NCI-H2227 (cell line): ENCODE results near the gene MAPKAPK3.

ENCODE experiments used
- DNase-seq: peaks from one replicate; lab custom pipeline; 2025; ENCODE audit not compliant: unreplicated experiment; lab: John Stamatoyannopoulos, UW

MAPKAPK3 gene

DNA sequence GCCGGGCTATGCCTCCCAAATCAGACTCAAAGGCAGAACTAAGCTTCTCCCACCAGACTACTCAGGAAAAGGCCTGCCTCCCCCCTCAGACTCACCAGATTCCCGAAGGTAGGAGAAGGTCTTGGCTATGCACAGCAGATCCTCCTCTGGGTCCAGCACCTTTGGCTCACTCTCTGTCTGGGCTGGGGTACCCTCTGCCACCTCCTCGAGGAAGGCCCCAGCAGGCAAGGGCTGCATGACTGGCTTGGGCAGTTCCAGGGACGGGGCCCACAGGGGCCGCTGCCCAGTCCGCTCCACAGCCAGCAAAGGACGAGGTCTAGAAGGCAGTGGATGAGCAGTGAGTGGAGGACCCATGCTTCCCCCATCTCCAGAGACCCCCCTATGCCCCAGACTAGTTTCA is 8.7 kb upstream of the MAPKAPK3 start:
- no peak for DNase-seq

DNA sequence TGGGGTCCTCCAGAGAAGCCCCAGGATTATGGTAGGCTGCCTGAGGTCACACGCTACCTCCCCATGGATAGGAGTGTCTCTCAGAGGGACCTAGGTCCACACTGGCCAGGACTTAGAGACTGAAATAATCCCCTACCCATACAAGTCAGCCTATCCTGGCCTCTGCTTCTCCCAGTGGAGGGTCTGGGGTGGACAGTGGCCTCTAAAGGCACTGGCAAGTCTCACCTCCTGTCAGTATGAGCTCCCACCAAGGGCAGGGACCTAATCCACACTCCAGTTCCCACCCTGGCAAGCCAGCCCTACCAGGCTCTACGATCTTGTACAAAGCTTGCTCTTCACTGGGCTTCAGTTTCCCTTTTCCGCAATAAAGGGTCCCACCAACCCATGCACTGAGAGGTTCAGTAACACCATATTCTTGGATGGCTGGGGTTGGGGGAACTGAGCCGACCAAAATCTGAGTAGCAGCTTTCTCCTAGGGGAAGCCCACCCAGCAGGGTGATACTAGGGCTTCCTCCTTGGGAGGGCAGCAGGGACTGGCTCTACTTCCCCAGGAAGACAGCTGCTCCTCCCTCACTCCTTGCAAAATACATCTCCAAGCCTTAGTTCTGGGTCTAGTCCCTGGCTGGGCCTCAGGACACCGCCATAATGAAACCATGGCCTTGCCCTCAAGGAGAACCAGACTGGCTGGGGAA is 7.7 kb upstream of the MAPKAPK3 start:
- no peak for DNase-seq

DNA sequence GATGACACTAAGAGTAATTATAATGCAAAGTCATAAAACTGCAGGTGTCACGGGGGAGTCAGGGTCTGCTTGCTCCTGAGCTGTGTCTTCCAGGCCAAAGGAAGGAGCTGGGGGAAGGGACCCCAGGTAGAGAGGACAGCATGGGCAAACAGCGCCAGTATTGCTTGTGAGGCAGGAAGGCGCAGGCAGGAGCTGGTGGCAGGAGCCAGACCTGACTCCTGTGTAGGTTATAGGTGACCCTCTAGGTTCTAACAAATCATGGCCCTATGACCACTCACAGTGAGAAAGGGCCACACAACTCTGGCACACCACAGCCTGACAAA is 7.2 kb upstream of the MAPKAPK3 start:
- DNase-seq, result no peak

- no peak for DNase-seq
Measured at GRCh38 chr3:50610181-50610971, 6.6 kb upstream of the MAPKAPK3 start.

- DNase-seq, result no peak
Measured at GRCh38 chr3:50610992-50611463, 5.9 kb upstream of the MAPKAPK3 start.

DNA sequence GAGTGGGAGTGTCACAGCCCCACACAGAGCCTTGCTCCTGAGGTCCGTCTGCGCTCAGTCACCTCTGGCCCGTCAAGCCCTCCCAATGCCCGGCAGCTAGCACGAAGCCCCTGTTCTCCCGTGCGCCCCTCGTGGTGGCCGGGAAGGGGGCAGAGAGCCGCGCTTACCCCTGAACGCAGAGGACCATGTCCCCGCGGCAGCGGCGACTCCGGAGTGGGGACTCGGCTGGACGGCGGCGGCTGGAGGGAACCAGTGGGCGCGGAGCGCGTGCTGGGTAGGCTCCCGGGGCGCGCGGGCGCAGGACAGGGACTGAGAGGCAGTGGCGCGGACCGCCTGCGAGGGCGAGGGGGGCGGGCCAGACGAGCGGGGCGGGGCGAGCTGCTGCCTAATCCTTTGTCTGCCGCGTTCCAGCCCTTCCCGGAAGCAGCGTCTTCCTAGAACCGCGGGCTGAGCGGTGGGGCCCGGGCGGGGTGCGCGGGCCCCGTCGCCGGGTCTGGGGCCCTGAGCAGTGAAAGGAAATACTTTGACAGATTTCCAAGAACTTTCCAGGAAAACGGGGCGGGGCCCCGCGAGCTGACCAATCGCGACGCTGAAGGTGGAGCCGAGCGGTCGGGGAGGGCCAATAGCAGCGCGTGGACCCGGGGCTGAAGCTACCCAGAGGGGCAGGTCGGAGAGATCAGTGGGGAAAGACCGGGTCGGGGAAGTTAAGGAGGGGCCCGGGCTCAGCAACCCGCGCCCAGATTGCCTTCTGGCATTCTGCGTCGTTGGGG is 5.3 kb upstream of the MAPKAPK3 start, which contains the start of gene CISH:
CISH (minus strand) TSS at position 311 of the 770 bp plus-strand sequence; CDS start at position 187, 124 bp downstream.
- peak; percentile 85 for DNase-seq

DNA sequence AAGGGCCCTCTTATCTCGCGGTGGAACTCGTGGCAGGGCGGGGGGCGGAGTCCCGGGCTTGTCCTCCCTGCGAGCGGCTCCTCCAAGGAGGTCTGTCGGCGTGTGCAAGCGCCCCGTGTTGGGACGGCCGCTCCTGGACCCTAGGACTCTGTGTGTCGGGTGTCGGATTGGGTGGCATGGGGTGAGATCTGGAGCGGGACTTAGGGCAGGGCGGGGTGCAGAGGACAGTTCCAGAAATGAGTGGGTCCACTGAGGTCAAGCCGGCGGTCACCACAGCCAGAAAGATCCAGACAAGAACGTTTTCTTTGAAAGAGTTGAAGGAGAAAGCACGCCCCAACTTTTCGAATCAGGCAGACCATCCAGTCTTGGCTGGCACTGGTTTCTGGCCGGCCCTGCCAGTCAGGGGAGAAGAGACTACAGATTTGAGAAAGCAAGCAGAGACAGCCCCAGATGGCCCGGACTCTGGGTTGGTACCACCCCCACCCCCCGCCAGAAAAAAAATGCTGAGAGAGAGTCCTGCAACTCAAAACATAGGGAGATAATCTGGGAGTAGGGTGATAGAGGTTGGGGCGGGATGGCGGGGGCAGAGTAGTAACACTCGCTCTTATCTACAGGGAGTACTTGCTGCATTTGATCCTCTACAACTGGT is 4.6 kb upstream of the MAPKAPK3 start:
- no peak for DNase-seq

- no peak for DNase-seq
Measured at GRCh38 chr3:50612970-50613846, 3.7 kb upstream of the MAPKAPK3 start.

DNA sequence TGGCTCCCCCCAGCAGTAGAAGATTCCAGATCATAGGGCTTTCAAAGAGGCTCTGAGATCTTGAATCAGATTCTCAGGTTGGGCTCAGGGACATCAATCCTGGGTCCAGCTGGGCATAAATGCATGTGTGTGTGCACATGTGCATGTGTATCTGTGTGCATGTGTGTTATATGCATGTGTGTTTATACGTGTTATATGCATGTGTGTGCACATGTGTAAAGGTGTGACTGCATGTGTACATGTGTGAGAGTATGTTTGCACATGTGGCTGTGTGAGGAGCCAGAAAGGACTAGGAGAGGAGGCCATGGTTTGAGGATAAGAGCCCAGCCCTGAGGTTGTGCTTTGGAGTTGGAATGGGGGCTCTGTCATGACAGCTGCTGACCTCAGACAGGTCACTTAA is 1.8 kb upstream of the MAPKAPK3 start:
- no peak for DNase-seq

DNA sequence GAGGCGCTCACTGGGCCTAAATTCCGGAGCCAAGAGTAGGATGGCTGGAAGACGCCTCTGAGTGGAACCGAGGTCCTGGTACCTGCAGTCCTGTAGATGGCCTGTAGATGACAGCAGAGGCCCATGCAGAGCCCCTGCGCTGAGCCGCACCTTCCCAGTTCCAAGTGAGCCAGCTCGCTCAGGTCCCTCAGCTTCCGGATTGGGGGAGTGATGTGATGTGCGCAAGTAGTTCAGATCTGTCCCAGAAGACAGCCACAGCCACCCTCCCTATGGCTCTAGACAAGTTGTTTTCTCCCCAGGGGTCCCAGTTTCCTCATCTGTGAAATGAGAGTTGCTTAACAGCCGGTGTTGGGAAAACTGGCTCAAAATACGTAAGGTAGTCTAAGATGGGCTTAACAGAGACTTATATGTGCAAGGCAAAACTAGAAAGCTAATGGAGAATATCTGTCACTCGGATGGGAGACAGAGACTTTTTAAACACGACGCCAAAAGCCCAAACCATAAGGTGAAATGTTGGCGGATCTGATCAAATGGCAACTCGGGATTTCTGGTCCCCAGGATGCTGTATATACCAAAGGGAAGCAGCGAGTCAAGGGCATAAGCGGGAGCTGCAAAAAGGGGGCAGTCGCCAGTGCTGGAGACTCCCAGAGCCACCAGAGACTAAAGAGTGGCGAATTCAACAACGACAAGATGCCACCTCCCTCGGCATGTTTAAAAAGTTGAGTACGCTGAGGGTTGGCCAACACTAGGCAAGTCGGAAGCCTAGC is 765 bp upstream of the MAPKAPK3 start:
- DNase-seq, result peak; percentile 88

DNA sequence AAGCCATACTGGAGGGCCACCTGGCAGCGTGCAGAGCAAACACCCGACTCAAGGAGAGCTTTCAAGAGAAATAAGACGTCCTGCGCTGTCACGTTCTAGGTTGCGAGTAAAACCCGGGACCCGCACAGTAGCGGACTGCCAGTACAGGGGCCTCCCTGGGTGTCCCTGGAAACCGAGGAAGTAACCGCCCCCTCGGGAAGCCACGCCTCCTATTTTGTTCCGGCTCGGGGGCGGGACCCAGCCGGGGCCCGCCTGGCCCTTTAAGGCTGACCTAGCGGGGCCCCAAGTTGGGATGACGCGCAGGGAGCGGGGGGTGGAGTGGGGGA is 218 bp upstream of the MAPKAPK3 start:
- peak; percentile 88 for DNase-seq

DNA sequence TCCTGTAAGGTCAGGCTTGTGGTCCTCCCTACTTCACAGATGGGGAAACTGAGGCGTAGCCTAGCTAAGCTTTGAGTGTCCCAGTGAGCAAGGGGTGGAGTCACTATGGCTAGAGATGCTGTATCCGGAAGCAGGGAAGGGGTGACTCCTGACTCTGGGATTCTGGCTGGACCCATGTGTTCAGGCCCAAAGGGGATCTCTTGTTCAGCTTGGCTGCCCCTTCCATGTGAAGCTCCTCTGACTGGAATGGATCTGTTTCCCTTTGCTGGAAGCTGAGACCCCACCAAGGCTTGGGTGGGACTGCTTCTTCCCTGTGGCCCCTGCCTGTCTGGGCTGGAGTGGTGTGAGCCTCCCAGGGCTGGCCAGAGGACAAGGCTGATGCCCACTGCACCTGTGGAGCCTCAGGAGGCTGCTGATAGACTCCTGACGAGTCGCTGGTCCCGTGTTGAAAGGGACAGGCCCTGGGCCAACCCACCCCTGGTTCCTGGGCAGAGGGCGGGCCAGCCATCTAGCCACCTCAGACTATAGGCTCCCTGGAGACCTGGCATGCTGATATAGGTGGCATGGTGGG is 1.0 kb downstream of the MAPKAPK3 start:
- no peak for DNase-seq

GRCh38 chr3:50620420-50620819 is 3.5 kb downstream of the MAPKAPK3 start:
- DNase-seq, result no peak

GRCh38 chr3:50620820-50621219 is 3.9 kb downstream of the MAPKAPK3 start:
- DNase-seq, result no peak

- no peak for DNase-seq
Measured at GRCh38 chr3:50622881-50623280, 5.9 kb downstream of the MAPKAPK3 start.

DNA sequence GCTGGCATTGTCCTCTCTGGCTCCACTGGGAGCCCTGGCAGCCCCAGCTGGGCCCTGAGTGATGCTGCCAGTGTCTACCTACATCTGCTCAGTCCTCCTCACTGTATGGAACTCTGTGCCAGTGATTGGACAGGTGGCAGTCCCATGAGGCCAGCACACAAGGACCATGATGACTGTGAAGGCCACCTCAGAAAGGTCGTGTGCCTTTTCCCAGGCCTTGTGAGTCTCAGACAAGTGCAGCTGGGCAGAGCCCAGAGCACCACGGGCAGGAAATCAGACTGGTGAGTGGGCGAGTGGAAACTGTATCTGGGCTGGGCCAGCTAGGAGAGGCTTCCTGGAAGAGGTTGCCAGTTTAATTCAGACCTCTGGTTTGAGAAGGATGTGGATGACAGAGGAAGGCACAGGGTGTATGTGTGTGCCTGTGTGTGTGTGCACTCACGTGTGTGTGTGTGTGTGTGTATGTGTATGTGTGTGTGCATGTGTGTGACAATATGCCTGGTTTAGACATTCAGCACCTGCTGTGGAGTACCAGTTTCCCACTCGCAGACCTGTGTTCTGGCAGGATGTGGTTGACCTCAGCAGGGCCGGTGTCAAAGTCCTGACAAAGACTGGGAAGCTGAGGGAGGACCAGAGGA is 7.0 kb downstream of the MAPKAPK3 start:
- no peak for DNase-seq

DNA sequence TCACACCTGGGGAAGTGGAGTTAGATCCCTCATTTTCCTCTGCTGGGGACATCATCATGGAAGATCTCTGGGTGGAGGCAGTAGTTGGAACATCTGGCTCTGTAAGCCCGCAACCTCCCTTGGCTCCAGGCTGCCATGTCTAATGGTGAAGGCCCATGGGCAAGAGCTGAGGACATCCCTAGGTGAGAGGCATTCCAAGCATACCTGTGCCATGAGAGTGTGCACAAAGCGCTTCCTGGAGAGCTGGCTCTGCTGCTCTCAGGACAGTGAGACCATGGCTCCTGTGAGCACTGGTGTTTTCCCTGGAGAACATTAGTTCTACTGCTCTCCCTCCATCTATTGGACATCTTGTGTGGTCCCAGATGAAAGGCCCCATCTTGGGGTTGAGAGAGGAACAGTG is 7.7 kb downstream of the MAPKAPK3 start:
- DNase-seq, result no peak

DNA sequence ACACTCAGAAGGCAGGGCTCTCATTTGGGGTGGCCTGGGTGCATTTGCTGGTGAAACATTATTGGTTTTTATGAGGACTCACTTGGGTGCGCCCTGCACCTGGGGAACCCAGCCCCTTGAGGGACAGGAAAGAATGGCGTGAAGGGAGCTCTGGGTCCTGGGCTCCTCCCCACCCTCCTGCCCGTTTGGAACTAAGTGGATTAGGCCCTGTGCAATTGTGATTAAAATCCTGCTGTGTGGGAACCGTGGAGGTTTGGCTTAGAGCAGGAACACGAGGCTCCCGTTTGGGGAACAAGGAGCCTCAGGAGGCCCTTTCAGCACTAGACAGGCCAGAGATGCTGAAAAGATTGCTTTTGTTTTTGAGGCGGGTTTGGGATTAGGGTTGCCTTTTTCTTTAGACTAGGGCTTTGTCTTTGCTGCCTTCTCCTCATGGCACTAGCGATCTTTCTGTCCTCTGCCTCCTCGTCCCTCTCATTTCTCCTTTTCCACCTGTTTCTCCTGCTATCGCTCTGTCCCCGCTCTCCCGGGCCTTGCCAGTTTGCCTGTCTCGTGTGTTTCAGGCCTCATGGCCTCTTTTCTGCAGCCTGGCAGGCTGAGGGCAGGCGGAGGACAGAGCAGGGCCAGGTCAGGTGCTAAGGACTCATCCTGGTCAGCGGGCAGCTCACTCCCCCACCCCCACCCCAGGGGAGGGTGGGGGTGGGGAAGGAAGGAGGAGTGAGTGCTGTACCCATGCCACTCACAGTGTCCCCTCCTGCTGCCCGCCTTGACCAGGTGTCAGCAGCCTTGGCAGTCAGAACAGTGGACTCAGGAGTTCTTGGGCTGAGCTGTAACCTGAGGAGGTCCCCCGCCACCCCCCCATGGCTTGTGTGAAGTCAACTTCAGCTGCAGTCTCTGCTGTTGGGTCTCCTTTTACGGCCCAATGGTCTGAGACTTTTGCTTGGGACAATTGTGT is 8.6 kb downstream of the MAPKAPK3 start:
- no peak for DNase-seq
